ENCODE data around the gene CATSPERB.

DNA sequence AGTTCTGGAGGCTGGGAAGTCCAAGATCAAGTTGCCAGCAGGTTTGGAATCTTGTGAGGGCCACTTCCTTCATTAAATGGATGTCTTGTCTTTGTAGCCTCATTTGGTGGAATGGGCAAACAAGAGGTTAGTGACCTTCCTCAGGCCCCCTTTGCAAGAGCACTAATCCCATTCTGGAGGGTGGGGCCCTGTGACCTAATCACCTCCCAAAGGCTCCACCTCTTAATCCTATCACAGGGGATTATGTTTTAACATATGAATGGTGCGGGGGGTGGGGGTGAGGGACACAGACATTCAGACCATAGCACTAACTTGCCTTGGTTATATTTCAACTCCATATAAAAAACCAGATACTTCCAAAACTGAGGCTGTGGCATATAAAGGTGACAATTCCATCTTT is 161.9 kb downstream of the CATSPERB start:
- no peak for TF ChIP-seq CTCF (conservative IDR thresholded peaks at IDR 0.05; ENCODE audit: low read length)
- no peak for TF ChIP-seq EZH2phosphoT487 (IDR thresholded peaks at IDR 0.05; ENCODE audit: borderline replicate concordance)
